Endothelial cell of umbilical vein (primary cell): ENCODE measurements around the gene TMPRSS7. TPM values are rescaled to one million over a fixed set of nuclear protein-coding genes. Genes with fewer than 3 reads are reported as not detected.

Experiments used
- BruUV-seq: library from RNA; stranded (reverse); fragments of 400-500 nt; replicated peaks from 2 replicates; lab custom pipeline; 2021; lab: Mats Ljungman, UMichigan
- CTCF ChIA-PET: fragments of 300-600, 350-600 bp; sonication (Branson Sonifier 250); formaldehyde crosslinking; loops from one replicate; lab custom pipeline; 2021; ENCODE audit warnings: antibody characterized with exemption, inconsistent platforms; lab: Charles Lee
- POLR2A ChIA-PET: fragments of 300-600, 350-600 bp; sonication (Branson Sonifier 250); formaldehyde crosslinking; loops from one replicate; lab custom pipeline; 2021; ENCODE audit warnings: antibody characterized with exemption, inconsistent platforms; lab: Charles Lee
- DNase-seq: peaks from one replicate; pipeline ENCODE4 v3.0.0-alpha.2; 2011; ENCODE audit warnings: low read depth, low spot score
- FAIRE-seq: peaks from 2 replicates; lab custom pipeline; 2011; peaks lifted over from hg19 to GRCh38; lab: Jason Lieb, UNC
- H2AFZ ChIP-seq: 2 replicates; pipeline ENCODE4 v1.6.0; 2012; ENCODE audit warnings: low read depth, low read length, control low read depth, inconsistent platforms
- H3K27ac ChIP-seq: 2 replicates; pipeline ENCODE4 v1.5.1; 2011; ENCODE audit warnings: low read depth, mild to moderate bottlenecking, control low read depth, low read length, moderate library complexity; ENCODE audit not compliant: insufficient read depth
- H3K27me3 ChIP-seq, 2 experiments: 2 replicates each; pipeline versions ENCODE4 v1.6.0 to v1.6.1; 2011; ENCODE audit warnings: low read length in 2 of 2, mixed read lengths in 1 of 2; ENCODE audit not compliant: control insufficient read depth in 2 of 2, insufficient read depth in 2 of 2
- H3K36me3 ChIP-seq, 2 experiments: 2 replicates in 1 of 2; 3 replicates in 1 of 2; pipeline ENCODE4 v1.5.1; 2011; ENCODE audit warnings: low read length in 2 of 2, mild to moderate bottlenecking in 1 of 2, moderate library complexity in 1 of 2; ENCODE audit not compliant: control insufficient read depth in 2 of 2, insufficient read depth in 2 of 2; ENCODE audit errors: extremely low read depth in 1 of 2
- H3K4me1 ChIP-seq: 3 replicates; pipeline ENCODE4 v1.5.1; 2011; ENCODE audit warnings: mild to moderate bottlenecking, low read length; ENCODE audit not compliant: control insufficient read depth, insufficient read depth; ENCODE audit errors: extremely low read depth
- H3K4me2 ChIP-seq: 2 replicates; pipeline ENCODE4 v1.6.1; 2011; ENCODE audit warnings: low read length, control low read depth, mixed read lengths; ENCODE audit not compliant: insufficient read depth
- H3K4me3 ChIP-seq, 3 experiments: fragments of 200-600 bp in 1 of 3; sonication (generic), shearing (Covaris generic) in 1 of 3; replicated peaks in 1 of 3; 2 replicates each; pipeline ENCODE4 v1.5.1; 2011 to 2016; ENCODE audit warnings: control low read depth in 3 of 3, low read length in 3 of 3, mild to moderate bottlenecking in 2 of 3, inconsistent platforms in 1 of 3, low read depth in 1 of 3, moderate library complexity in 1 of 3; ENCODE audit not compliant: insufficient read depth in 1 of 3
- H3K79me2 ChIP-seq: 2 replicates; pipeline ENCODE4 v1.6.0; 2012; ENCODE audit warnings: low read length, inconsistent platforms; ENCODE audit not compliant: control insufficient read depth, insufficient read depth
- H3K9ac ChIP-seq: replicated peaks from 2 replicates; pipeline ENCODE3; 2011; ENCODE audit warnings: low read length, control low read depth; ENCODE audit not compliant: insufficient read depth; ENCODE audit errors: extremely low read depth
- H3K9me1 ChIP-seq: replicated peaks from 3 replicates; pipeline ENCODE4 v1.6.0; 2011; ENCODE audit warnings: mild to moderate bottlenecking, low read length; ENCODE audit not compliant: control insufficient read depth, insufficient read depth; ENCODE audit errors: extremely low read depth
- H3K9me3 ChIP-seq: replicated peaks from 2 replicates; pipeline ENCODE4 v1.5.1; 2012; ENCODE audit warnings: low read length, inconsistent platforms; ENCODE audit not compliant: control insufficient read depth, insufficient read depth
- H4K20me1 ChIP-seq: replicated peaks from 2 replicates; pipeline ENCODE3; 2011; ENCODE audit warnings: mild to moderate bottlenecking, low read length; ENCODE audit not compliant: control insufficient read depth, insufficient read depth; ENCODE audit errors: extremely low read depth
- CTCF ChIP-seq, 2 donors: IDR thresholded peaks; 1 replicate in 1 of 2; 2 replicates in 1 of 2; pipeline ENCODE4 v1.5.1; 2011; ENCODE audit warnings: low read length in 2 of 2, mild to moderate bottlenecking in 2 of 2, moderate library complexity in 2 of 2, control low read depth in 1 of 2, inconsistent platforms in 1 of 2, low read depth in 1 of 2; ENCODE audit not compliant: insufficient read depth in 1 of 2; ENCODE audit errors: extremely low read depth in 1 of 2
- EZH2 ChIP-seq: IDR thresholded peaks from 2 replicates; pipeline ENCODE4 v1.6.1; 2012; ENCODE audit warnings: borderline replicate concordance, low read depth, mild to moderate bottlenecking, moderate library complexity, low read length, inconsistent platforms; ENCODE audit not compliant: severe bottlenecking
- FOS ChIP-seq: IDR thresholded peaks from 2 replicates; pipeline ENCODE4 v1.6.1; 2011; ENCODE audit warnings: mild to moderate bottlenecking, low read length, moderate library complexity, borderline replicate concordance; ENCODE audit not compliant: insufficient read depth
- GATA2 ChIP-seq: IDR thresholded peaks from 2 replicates; pipeline ENCODE4 v1.7.0; 2011; ENCODE audit warnings: low read depth, mild to moderate bottlenecking, moderate library complexity, mixed read lengths, low read length; ENCODE audit not compliant: insufficient read length, insufficient read depth
- JUN ChIP-seq: IDR thresholded peaks from 2 replicates; pipeline ENCODE4 v1.6.1; 2011; ENCODE audit warnings: borderline replicate concordance, low read depth; ENCODE audit not compliant: insufficient read length, insufficient read depth
- MAX ChIP-seq: IDR thresholded peaks from 2 replicates; pipeline ENCODE4 v1.6.1; 2011; ENCODE audit not compliant: insufficient read depth, insufficient read length
- MYC ChIP-seq: IDR thresholded peaks from one replicate; pipeline ENCODE4 v1.6.1; 2011; ENCODE audit warnings: mild to moderate bottlenecking, low read depth, low read length
- POLR2A ChIP-seq: IDR thresholded peaks from 2 replicates; pipeline ENCODE4 v1.6.1; 2012; ENCODE audit warnings: low read depth, mild to moderate bottlenecking, control low read depth, low read length
- POLR2AphosphoS5 ChIP-seq: IDR thresholded peaks from 2 replicates; pipeline ENCODE4 v1.6.1; 2012; ENCODE audit warnings: low read depth, mild to moderate bottlenecking, control low read depth, low read length, moderate library complexity; ENCODE audit not compliant: insufficient read depth
- dilution Hi-C: fragments of 300-500 bp; cut with MboI; formaldehyde crosslinking; loops from one replicate; pipeline ENCODE4 v1.15.0; 2019; ENCODE audit warnings: low sequenced_read_pairs; ENCODE audit not compliant: extremely low pct_ligation_motif_present
- intact Hi-C: fragments of 100-400 bp; cut with micrococcal nuclease; formaldehyde crosslinking; loops from one replicate; pipeline ENCODE4 v1.10.0; 2022
- polyA plus RNA-seq, 4 experiments: library from polyadenylated mRNA; depleted of rRNA in 3 of 4; stranded (reverse) in 3 of 4; unstranded in 1 of 4; fragments of >200 nt; gene quantifications; 2 replicates each; pipeline versions ENCODE4 v1.2.1 to v1.2.3, GENCODE V29; 2011 to 2012; ENCODE audit warnings: missing spikeins in 1 of 4
- total RNA-seq: library from RNA; stranded (reverse); gene quantifications from 2 replicates; pipeline ENCODE4 v1.2.3, GENCODE V29; 2021

The TMPRSS7 gene
- total and polyA plus RNA-seq, 2 donors (not counting 3 experiments of a cell fraction or from before 2014, with no cell fraction given): not detected

GRCh38 chr3:112124907-112125607, 90.5 kb downstream of the TMPRSS7 start:
- Histone ChIP-seq H3K9me3 (no peaks in the 10 kb centered on the region), H3K9ac (no peak overlapping the region), H2AFZ (no peak overlapping the region), H3K4me3 (no peak overlapping the region), H3K9me1 (no peaks in the 10 kb centered on the region), H3K4me1 (no peaks in the 10 kb centered on the region), H3K4me2 (no peak overlapping the region), H3K79me2 (no peaks in the 10 kb centered on the region), H3K36me3 (no peaks in the 10 kb centered on the region), H3K27me3 (no peaks in the 10 kb centered on the region), H4K20me1 (no peaks in the 10 kb centered on the region), H3K27ac (no peak overlapping the region)
- POLR2A ChIA-PET: no interaction called here
- no peak for TF ChIP-seq MYC
- DNase-seq: no peak
- BruUV-seq: no TSS peak
- no peak for FAIRE-seq
- CTCF ChIA-PET: interaction anchor here (1.3 to 4.3 kb wide), 4 partner anchors 13 to 27 kb away, joined by 3 to 26 read pairs (median 10); no protein-coding TSS in a partner anchor
- intact Hi-C loops (no loop called here), dilution Hi-C loops (no loop called here)

DNA sequence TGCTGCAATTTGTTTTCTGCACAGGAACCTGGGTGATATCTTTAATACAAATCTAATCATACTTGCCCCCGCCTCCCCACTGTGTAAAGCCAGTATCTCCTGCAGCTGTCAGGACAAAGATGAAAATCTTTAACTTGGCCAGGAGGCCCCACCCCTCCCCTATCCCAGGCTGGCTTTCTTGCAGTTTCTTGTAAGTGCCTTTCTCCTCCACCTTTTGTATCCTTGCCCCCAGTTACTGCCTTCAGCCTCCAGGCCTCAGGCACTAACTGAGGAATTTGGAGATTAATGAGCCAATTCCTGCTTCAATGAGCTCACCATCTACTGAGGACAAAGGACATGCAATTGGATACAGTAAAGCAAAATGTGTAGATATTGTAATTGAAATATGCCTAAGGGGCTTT, 92.0 kb downstream of the TMPRSS7 start:
- no peak for TF ChIP-seq GATA2
- TF ChIP-seq MAX: no peak
- TF ChIP-seq FOS: no peak
- no peak for TF ChIP-seq EZH2
- TF ChIP-seq POLR2AphosphoS5: no peak
- TF ChIP-seq JUN: no peak
- TF ChIP-seq CTCF (IDR thresholded peaks at IDR 0.05; ENCODE audit: extremely low read depth in 1 of 2, insufficient read depth in 1 of 2, low read depth in 1 of 2, low read length in 2 of 2): no peak
- TF ChIP-seq MYC: no peak
- TF ChIP-seq POLR2A: no peak
- ChIA-PET CTCF (interaction anchor here (3.0 to 4.3 kb wide), 2 partner anchors 11 to 15 kb away, joined by 12 to 26 read pairs; no protein-coding TSS in a partner anchor), POLR2A (no interaction called here)
- no TSS peak for BruUV-seq
- no peak overlapping the region for H3K9ac ChIP-seq
- H3K4me3 ChIP-seq: no peak overlapping the region
- H3K79me2 ChIP-seq: no peaks in the 10 kb centered on the region
- no peak overlapping the region for H2AFZ ChIP-seq
- no peaks in the 10 kb centered on the region for H4K20me1 ChIP-seq
- H3K36me3 ChIP-seq: no peaks in the 10 kb centered on the region
- H3K4me1 ChIP-seq: no peaks in the 10 kb centered on the region
- no peaks in the 10 kb centered on the region for H3K9me1 ChIP-seq
- no peak overlapping the region for H3K4me2 ChIP-seq
- FAIRE-seq (peak; percentile 62), DNase-seq (peak; percentile 11)
- H3K27ac ChIP-seq: no peak overlapping the region
- intact Hi-C loops: no loop called here
- dilution Hi-C loops: no loop called here
- H3K9me3 ChIP-seq: no peaks in the 10 kb centered on the region
- H3K27me3 ChIP-seq: no peaks in the 10 kb centered on the region
